ENCODE results near the gene STK25. TPM values are rescaled to one million over a fixed set of nuclear protein-coding genes. Genes with fewer than 3 reads are reported as not detected.

STK25 gene
- total RNA-seq, 4 donors from 2014 or later, result 159 to 427 (median 205) TPM

- Histone ChIP-seq H3K36me3 (no peaks in the 10 kb centered on the region), H3K9me3 (no peaks in the 10 kb centered on the region), H3K27ac (no peak overlapping the region), H3K27me3 (peaks cover 52% of the 10 kb centered on the region), H3K4me1 (peaks cover 5 to 16% (median 12%) of the 10 kb centered on the region in 4 donors), H3K4me3 (peak overlapping the region in 2 of 4 donors; percentile 36 to 47)
- WGBS, 2 donors (ENCODE audit: low coverage in 1 of 2), result 51% methylated on average over 58 of the region's 62 CpGs; no CpG with 5 or more reads in 1 of the 2 donors
- in situ Hi-C loops (cut with MboI; ENCODE audit: low pct_ligation_motif_present in 1 of 4, low pct_unique_long_range_greater_than_20kb in 1 of 4, low sequenced_read_pairs in 3 of 4) (no loop called here), intact Hi-C loops (cut with DNase I; ENCODE audit: low total_unique reads) (no loop called here)
- no peak for DNase-seq
- TF ChIP-seq EP300 (IDR thresholded peaks at IDR 0.05; ENCODE audit: low read depth) (no peak), POLR2A (IDR thresholded peaks at IDR 0.05) (no peak), POLR2AphosphoS5 (IDR thresholded peaks at IDR 0.05) (no peak)
- TF ChIP-seq, protein P1, sequence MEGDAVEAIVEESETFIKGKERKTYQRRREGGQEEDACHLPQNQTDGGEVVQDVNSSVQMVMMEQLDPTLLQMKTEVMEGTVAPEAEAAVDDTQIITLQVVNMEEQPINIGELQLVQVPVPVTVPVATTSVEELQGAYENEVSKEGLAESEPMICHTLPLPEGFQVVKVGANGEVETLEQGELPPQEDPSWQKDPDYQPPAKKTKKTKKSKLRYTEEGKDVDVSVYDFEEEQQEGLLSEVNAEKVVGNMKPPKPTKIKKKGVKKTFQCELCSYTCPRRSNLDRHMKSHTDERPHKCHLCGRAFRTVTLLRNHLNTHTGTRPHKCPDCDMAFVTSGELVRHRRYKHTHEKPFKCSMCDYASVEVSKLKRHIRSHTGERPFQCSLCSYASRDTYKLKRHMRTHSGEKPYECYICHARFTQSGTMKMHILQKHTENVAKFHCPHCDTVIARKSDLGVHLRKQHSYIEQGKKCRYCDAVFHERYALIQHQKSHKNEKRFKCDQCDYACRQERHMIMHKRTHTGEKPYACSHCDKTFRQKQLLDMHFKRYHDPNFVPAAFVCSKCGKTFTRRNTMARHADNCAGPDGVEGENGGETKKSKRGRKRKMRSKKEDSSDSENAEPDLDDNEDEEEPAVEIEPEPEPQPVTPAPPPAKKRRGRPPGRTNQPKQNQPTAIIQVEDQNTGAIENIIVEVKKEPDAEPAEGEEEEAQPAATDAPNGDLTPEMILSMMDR (IDR thresholded peaks at IDR 0.05), result no peak
Observed at GRCh38 chr2:241541564-241542277, 33.3 kb upstream of the STK25 start.

- 3 to 15% methylated on average over 5 to 37 of the region's 68 CpGs for WGBS, 2 donors (ENCODE audit: low coverage in 1 of 2)
- peaks cover 5 to 16% (median 12%) of the 10 kb centered on the region in 4 donors for H3K4me1 ChIP-seq
- peak overlapping the region in 1 of 4 donors; percentile 56 for H3K27ac ChIP-seq
- intact Hi-C loops (cut with DNase I; ENCODE audit: low total_unique reads) (no loop called here), in situ Hi-C loops (cut with MboI; ENCODE audit: low pct_ligation_motif_present in 1 of 4, low pct_unique_long_range_greater_than_20kb in 1 of 4, low sequenced_read_pairs in 3 of 4) (no loop called here)
- TF ChIP-seq EP300 (IDR thresholded peaks at IDR 0.05; ENCODE audit: low read depth), result no peak
- no peak for TF ChIP-seq POLR2AphosphoS5 (IDR thresholded peaks at IDR 0.05)
- TF ChIP-seq POLR2A (IDR thresholded peaks at IDR 0.05), result no peak
- TF ChIP-seq, protein P1 (IDR thresholded peaks at IDR 0.05), result no peak
- peak; percentile 63 for DNase-seq
- peaks cover 45% of the 10 kb centered on the region for H3K27me3 ChIP-seq
- peak overlapping the region in 3 of 4 donors; percentile 25 to 47 (median 36) for H3K4me3 ChIP-seq
- no peaks in the 10 kb centered on the region for H3K36me3 ChIP-seq
- no peaks in the 10 kb centered on the region for H3K9me3 ChIP-seq
Observed at GRCh38 chr2:241540771-241541561, 32.6 kb upstream of the STK25 start.

GRCh38 chr2:241540401-241540770 is 32.0 kb upstream of the STK25 start:
- no peak for DNase-seq
- H3K27me3 ChIP-seq, result peaks cover 45% of the 10 kb centered on the region
- H3K4me1 ChIP-seq, result peaks cover 5 to 16% (median 12%) of the 10 kb centered on the region in 4 donors
- no peaks in the 10 kb centered on the region for H3K36me3 ChIP-seq
- TF ChIP-seq POLR2AphosphoS5 (IDR thresholded peaks at IDR 0.05) (no peak), EP300 (IDR thresholded peaks at IDR 0.05; ENCODE audit: low read depth) (no peak), POLR2A (IDR thresholded peaks at IDR 0.05) (no peak)
- TF ChIP-seq, protein P1 (IDR thresholded peaks at IDR 0.05), result no peak
- in situ Hi-C loops (cut with MboI; ENCODE audit: low pct_ligation_motif_present in 1 of 4, low pct_unique_long_range_greater_than_20kb in 1 of 4, low sequenced_read_pairs in 3 of 4), result no loop called here
- H3K9me3 ChIP-seq, result no peaks in the 10 kb centered on the region
- H3K27ac ChIP-seq, result peak overlapping the region in 1 of 4 donors; percentile 56
- 47% methylated on average over 10 of the region's 10 CpGs; no CpG with 5 or more reads in 1 of the 2 donors for WGBS, 2 donors (ENCODE audit: low coverage in 1 of 2)
- peak overlapping the region in 3 of 4 donors; percentile 25 to 47 (median 36) for H3K4me3 ChIP-seq
- intact Hi-C loops (cut with DNase I; ENCODE audit: low total_unique reads), result no loop called here

All from transverse colon (tissue), 4 donors.